K562 (cell line): Measurements from ENCODE around the gene RC3H2. TPM values are rescaled to one million over a fixed set of nuclear protein-coding genes. Genes with fewer than 3 reads are reported as not detected.

Experiments used
- ATAC-seq: fragments of 200-7000 bp; cut with Tn5 transposase; 3 replicates; pipeline ENCODE4 v1.9.1; 2020; ENCODE audit warnings: moderate library complexity
- BruUV-seq: library from RNA; stranded (reverse); fragments of 400-500 nt; replicated peaks from 2 replicates; lab custom pipeline; 2021; lab: Mats Ljungman, UMichigan
- CTCF ChIA-PET: fragments of 300-600 bp; formaldehyde crosslinking; extraction: SDS; loops from one replicate; lab custom pipeline; 2021; ENCODE audit warnings: low intra/inter-chr PET ratio; lab: Yijun Ruan, JAX
- POLR2A ChIA-PET: fragments of 300-600, 350-650 bp; sonication (Branson Sonifier 250); formaldehyde crosslinking; extraction: SDS; loops from one replicate; lab custom pipeline; 2021; ENCODE audit warnings: antibody characterized with exemption, inconsistent platforms; lab: Yijun Ruan, JAX
- DNase-seq, 4 experiments: peaks; one replicate each; pipeline versions ENCODE4 v3.0.0 to v3.0.0-alpha.2; 2011 to 2018; ENCODE audit warnings: low spot score in 3 of 4, mixed read lengths in 3 of 4; ENCODE audit errors: extremely low read depth in 1 of 4
- FAIRE-seq: peaks from 2 replicates; lab custom pipeline; 2011; peaks lifted over from hg19 to GRCh38; lab: Jason Lieb, UNC
- H2AFZ ChIP-seq: 2 replicates; pipeline ENCODE4 v1.6.0; 2011; ENCODE audit warnings: low read depth, low read length, control low read depth, inconsistent platforms
- H3K27ac ChIP-seq: fragments of 200-600 bp; 3 replicates; pipeline ENCODE4 v1.8.0; 2011; ENCODE audit warnings: low read depth, mild to moderate bottlenecking, control low read depth, inconsistent platforms, low read length, moderate library complexity, mixed read lengths; ENCODE audit errors: extremely low read depth
- H3K27me3 ChIP-seq, 2 experiments: fragments of 300-600 bp in 1 of 2; 2 replicates in 1 of 2; 3 replicates in 1 of 2; pipeline versions ENCODE4 v1.6.0 to v1.8.0; 2011; ENCODE audit warnings: inconsistent platforms in 2 of 2, low read length in 2 of 2, mild to moderate bottlenecking in 1 of 2, mixed read lengths in 1 of 2, moderate library complexity in 1 of 2; ENCODE audit not compliant: control insufficient read depth in 2 of 2, insufficient read depth in 2 of 2
- H3K36me3 ChIP-seq: fragments of 300-600 bp; 3 replicates; pipeline ENCODE4 v1.8.0; 2011; ENCODE audit warnings: mild to moderate bottlenecking, low read length, inconsistent platforms; ENCODE audit not compliant: control insufficient read depth, insufficient read depth
- H3K4me1 ChIP-seq, 2 experiments: fragments of 200-600 bp in 1 of 2; replicated peaks in 1 of 2; 2 replicates in 1 of 2; 3 replicates in 1 of 2; pipeline versions ENCODE4 v1.5.1 to v1.8.0; 2011; ENCODE audit warnings: inconsistent platforms in 2 of 2, low read length in 2 of 2, mild to moderate bottlenecking in 1 of 2, mixed read lengths in 1 of 2, moderate library complexity in 1 of 2; ENCODE audit not compliant: control insufficient read depth in 2 of 2, insufficient read depth in 2 of 2
- H3K4me2 ChIP-seq: 2 replicates; pipeline ENCODE4 v1.6.1; 2011; ENCODE audit warnings: low read length, control low read depth, inconsistent platforms, mixed read lengths; ENCODE audit not compliant: insufficient read depth
- H3K4me3 ChIP-seq: fragments of 200-600 bp; sonication (generic), shearing (Covaris generic); 2 replicates; pipeline ENCODE4 v1.5.1; 2016; ENCODE audit warnings: control low read depth, inconsistent platforms
- H3K79me2 ChIP-seq: fragments of 200-600 bp; 3 replicates; pipeline ENCODE4 v1.8.0; 2011; ENCODE audit warnings: low read length, inconsistent platforms; ENCODE audit not compliant: control insufficient read depth, insufficient read depth
- H3K9ac ChIP-seq, 2 experiments: 2 replicates each; pipeline versions ENCODE4 v1.6.0 to v1.6.1; 2011; ENCODE audit warnings: low read depth in 2 of 2, low read length in 2 of 2, control low read depth in 1 of 2, inconsistent platforms in 1 of 2, mild to moderate bottlenecking in 1 of 2, mixed read lengths in 1 of 2; ENCODE audit not compliant: insufficient read depth in 1 of 2
- H3K9me1 ChIP-seq: one replicate; pipeline ENCODE4 v1.6.0; 2011; ENCODE audit warnings: inconsistent platforms, mild to moderate bottlenecking, low read length, moderate library complexity; ENCODE audit not compliant: control insufficient read depth, insufficient read depth
- H3K9me3 ChIP-seq: replicated peaks from 2 replicates; pipeline ENCODE4 v1.5.1; 2011; ENCODE audit warnings: low read depth, low read length, inconsistent platforms; ENCODE audit not compliant: control insufficient read depth, insufficient read depth
- H4K20me1 ChIP-seq: replicated peaks from 2 replicates; pipeline ENCODE4 v1.6.1; 2011; ENCODE audit warnings: low read length, inconsistent platforms, mixed read lengths; ENCODE audit not compliant: control insufficient read depth, insufficient read depth
- BHLHE40 ChIP-seq: IDR thresholded peaks from 2 replicates; pipeline ENCODE4 v1.6.1; 2011; ENCODE audit warnings: low read length, improper control_type of control experiment
- CBFA2T3 ChIP-seq: fragments of 450-650 bp; IDR thresholded peaks from 2 replicates; pipeline ENCODE4 v1.6.1; 2017
- CBX3 ChIP-seq, 2 experiments: IDR thresholded peaks; 1 replicate in 1 of 2; 2 replicates in 1 of 2; pipeline ENCODE4 v1.6.1; 2012; ENCODE audit warnings: inconsistent platforms in 2 of 2, low read length in 2 of 2, borderline replicate concordance in 1 of 2, control low read depth in 1 of 2
- FOXJ3 ChIP-seq: sonication (generic); formaldehyde crosslinking; IDR thresholded peaks from 2 replicates; pipeline ENCODE4 v1.4.0; 2020; ENCODE audit warnings: mild to moderate bottlenecking, missing genetic modification reagents
- HNRNPH1 ChIP-seq: fragments of 200-400 bp; formaldehyde crosslinking; optimal IDR thresholded peaks from 2 replicates; pipeline ENCODE3; 2017; ENCODE audit warnings: low read depth, mild to moderate bottlenecking, low read length, moderate library complexity
- LCOR ChIP-seq: sonication (generic); formaldehyde crosslinking; IDR thresholded peaks from 2 replicates; pipeline ENCODE4 v1.8.0; 2022; ENCODE audit warnings: mild to moderate bottlenecking, missing genetic modification reagents
- SLC30A9 ChIP-seq: fragments of 250-450 bp; sonication (Bioruptor Pico); IDR thresholded peaks from 2 replicates; pipeline ENCODE4 v1.8.0; 2022; ENCODE audit warnings: mild to moderate bottlenecking, moderate library complexity
- SP2 ChIP-seq: IDR thresholded peaks from 2 replicates; pipeline ENCODE4 v1.6.1; 2011; ENCODE audit warnings: mild to moderate bottlenecking, low read depth, low read length, moderate library complexity; ENCODE audit not compliant: poor library complexity, severe bottlenecking; ENCODE audit errors: extremely low read depth
- SREBF2 ChIP-seq: sonication (generic); formaldehyde crosslinking; IDR thresholded peaks from 2 replicates; pipeline ENCODE4 v1.4.0; 2020; ENCODE audit warnings: mild to moderate bottlenecking, missing genetic modification reagents
- ZC3H11A ChIP-seq: IDR thresholded peaks from 2 replicates; pipeline ENCODE4 v1.6.1; 2012; ENCODE audit warnings: low read depth, low read length, improper control_type of control experiment
- ZNF146 ChIP-seq: IDR thresholded peaks from one replicate; pipeline ENCODE4 v1.6.1; 2018; ENCODE audit warnings: missing compliant biosample characterization; ENCODE audit not compliant: unreplicated experiment
- ZNF696 ChIP-seq: fragments of 250-450 bp; sonication (Bioruptor Pico); conservative IDR thresholded peaks from 2 replicates; pipeline ENCODE4 v1.4.0; 2020; ENCODE audit warnings: mild to moderate bottlenecking, moderate library complexity
- WGBS: fragments of 100-300 bp; shearing (Covaris generic); methylation state at CpG from one replicate; pipeline ENCODE4 v1.1.6; 2016; ENCODE audit warnings: low coverage, mixed read lengths; ENCODE audit not compliant: insufficient coverage; ENCODE audit errors: missing lambda C conversion rate; 5-methylcytosine and 5-hydroxymethylcytosine counted together
- in situ Hi-C: fragments of 300-500 bp; cut with MboI; formaldehyde crosslinking; loops from 4 replicates; pipeline ENCODE4 v1.15.0; 2018; ENCODE audit warnings: inconsistent platforms, mixed read lengths
- intact Hi-C: fragments of 100-400 bp; cut with micrococcal nuclease; formaldehyde crosslinking; loops from 2 replicates; pipeline ENCODE4 v1.14.2; 2022
- polyA plus RNA-seq, 8 experiments: library from polyadenylated mRNA; depleted of rRNA in 4 of 8; stranded (reverse) in 5 of 8; unstranded in 3 of 8; fragments of >200 nt; fragmentation: Nextera tagmentation in 2 of 8; fragmentation: Illumina TruSeq in 1 of 8; extraction: Ambion mirVana in 2 of 8; extraction: Trizol in 1 of 8; gene quantifications; 2 replicates each; pipeline versions ENCODE4 v1.2.1 to v1.2.3, GENCODE V29; 2011 to 2014; ENCODE audit warnings: inconsistent platforms in 1 of 8, missing spikeins in 1 of 8
- total RNA-seq, 7 experiments: library from RNA; depleted of rRNA in 6 of 7; stranded (reverse); fragments of >200 nt in 6 of 7; fragmentation: Illumina TruSeq in 2 of 7; extraction: Trizol in 2 of 7; gene quantifications; 2 replicates each; pipeline versions ENCODE4 v1.2.1 to v1.2.3, GENCODE V29; 2011 to 2021; ENCODE audit warnings: low replicate concordance in 1 of 7

Gene RC3H2
- total and polyA plus RNA-seq, 9 of the 15 experiments (the other 6 are each of a cell fraction or from before 2014, with no cell fraction given) = 5.6 to 35.4 (median 18.6) TPM

DNA sequence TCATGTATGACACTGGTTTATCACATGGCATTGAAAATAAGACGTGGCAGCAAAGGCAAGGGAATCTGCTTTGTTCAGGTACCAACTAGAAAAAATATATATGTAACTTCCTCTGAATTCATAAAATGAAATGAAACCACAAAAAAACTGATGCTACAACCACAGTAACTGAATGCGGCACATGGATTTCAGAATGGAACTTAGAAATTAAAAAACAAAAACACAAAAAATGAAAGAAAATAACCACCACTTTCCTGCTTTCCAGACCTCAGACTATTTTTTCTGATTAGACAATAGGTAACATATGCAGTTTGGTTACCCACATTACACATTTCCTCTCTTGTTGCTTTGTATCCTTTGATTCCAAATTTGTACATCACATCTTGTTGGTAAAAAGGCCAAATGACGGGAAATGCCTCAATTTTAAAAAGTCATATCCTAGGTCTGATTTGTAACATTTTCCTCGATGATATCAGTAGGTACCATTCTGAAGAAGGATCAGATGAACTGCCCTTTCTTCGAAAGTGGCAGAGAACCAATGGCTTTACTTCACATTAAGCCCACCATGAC, 58.7 kb downstream of the RC3H2 start:
- ATAC-seq (no peak), FAIRE-seq (no peak), DNase-seq (no peak)
- Histone ChIP-seq H3K9ac (no peak overlapping the region), H3K9me3 (no peaks in the 10 kb centered on the region), H3K79me2 (no peaks in the 10 kb centered on the region), H3K4me3 (no peak overlapping the region), H3K27ac (no peak overlapping the region), H3K9me1 (no peaks in the 10 kb centered on the region), H3K4me1 (no peaks in the 10 kb centered on the region), H3K36me3 (peaks cover 46% of the 10 kb centered on the region), H2AFZ (no peak overlapping the region), H3K27me3 (no peaks in the 10 kb centered on the region), H4K20me1 (no peaks in the 10 kb centered on the region), H3K4me2 (no peak overlapping the region)
- intact Hi-C loops (no loop called here), in situ Hi-C loops (no loop called here)
- ChIA-PET POLR2A (no interaction called here), CTCF (no interaction called here)
- TF ChIP-seq CBFA2T3 = no peak
- TF ChIP-seq ZNF146 (CRISPR knock-in tag) = no peak
- no peak for TF ChIP-seq CBX3 (IDR thresholded peaks at IDR 0.05; ENCODE audit: borderline replicate concordance in 1 of 2, low read length in 2 of 2)
- TF ChIP-seq LCOR (CRISPR knock-in tag) = no peak
- TSS peak; percentile 16 for BruUV-seq
- 87% methylated on average over 5 of the region's 5 CpGs for WGBS

DNA sequence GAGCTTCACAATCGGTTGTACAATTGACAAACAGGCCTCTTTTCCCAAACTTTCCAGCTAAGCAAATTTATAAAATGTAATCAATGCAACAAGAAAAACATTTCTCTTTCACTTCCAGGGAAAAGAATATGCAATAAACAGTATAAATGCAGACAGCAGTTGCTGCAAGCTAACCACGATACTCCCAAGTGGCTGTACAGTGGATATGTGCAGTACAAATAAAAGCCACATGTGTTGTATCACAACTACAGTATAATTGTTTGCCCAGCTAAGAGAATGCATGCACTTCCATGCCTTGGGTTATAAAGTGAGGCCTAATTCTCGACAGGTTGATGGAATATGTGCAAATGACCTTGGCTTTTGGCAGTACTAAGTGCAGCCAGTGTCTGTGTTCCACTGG, 60.0 kb downstream of the RC3H2 start:
- no peak for TF ChIP-seq FOXJ3 (CRISPR knock-in tag)
- TF ChIP-seq ZNF696 = no peak
- TF ChIP-seq ZC3H11A = no peak
- TF ChIP-seq SREBF2 (CRISPR knock-in tag) = no peak
- TF ChIP-seq HNRNPH1 = no peak
- no peak for TF ChIP-seq SP2
- no peak for TF ChIP-seq BHLHE40
- no peak for TF ChIP-seq SLC30A9 (CRISPR knock-in tag)
- Histone ChIP-seq H3K9me3 (no peaks in the 10 kb centered on the region), H3K27ac (no peak overlapping the region), H3K9ac (no peak overlapping the region), H3K79me2 (no peaks in the 10 kb centered on the region), H2AFZ (no peak overlapping the region), H3K27me3 (no peaks in the 10 kb centered on the region), H4K20me1 (no peaks in the 10 kb centered on the region), H3K9me1 (no peaks in the 10 kb centered on the region), H3K4me3 (no peak overlapping the region), H3K4me1 (no peaks in the 10 kb centered on the region), H3K36me3 (peaks cover 36% of the 10 kb centered on the region), H3K4me2 (no peak overlapping the region)
- WGBS = 71% methylated on average over 3 of the region's 3 CpGs
- ATAC-seq = no peak
- DNase-seq = no peak
- ChIA-PET POLR2A (interaction anchor here (0.8 kb wide), 1 partner anchor 348 kb away, joined by 3 read pairs; no protein-coding TSS in a partner anchor), CTCF (no interaction called here)
- no TSS peak for BruUV-seq
- in situ Hi-C loops = no loop called here
- FAIRE-seq = no peak
- intact Hi-C loops = no loop called here
